ENCODE measurements around the gene TMEM169.

- TF ChIP-seq POLR2A (IDR thresholded peaks at IDR 0.05; ENCODE audit: low read depth, low read length), result no peak
- TF ChIP-seq TAF1 (IDR thresholded peaks at IDR 0.05; ENCODE audit: borderline replicate concordance, low read depth, low read length), result no peak
- no peak for TF ChIP-seq POLR2AphosphoS5 (IDR thresholded peaks at IDR 0.05; ENCODE audit: low read depth, low read length)
Observed at GRCh38 chr2:216107320-216107719, 25.6 kb downstream of the TMEM169 start.
